Thoracic aorta (tissue), 2 donors: Measurements from ENCODE around the gene FOXL1. TPM values are rescaled to one million over a fixed set of nuclear protein-coding genes. Genes with fewer than 3 reads are reported as not detected.

Experiments used
- ATAC-seq: fragments of 150-250 bp; one replicate; pipeline ENCODE4 v1.8.0; 2017; ENCODE audit warnings: low read depth; ENCODE audit not compliant: insufficient number of reproducible peaks, low FRiP score
- DNase-seq: peaks from one replicate; pipeline ENCODE4 v3.0.0-alpha.2; 2020; ENCODE audit warnings: low spot score
- H3K27ac ChIP-seq, 2 donors: fragments of 200-600 bp; sonication (generic); 1 replicate in 1 of 2; 2 replicates in 1 of 2; pipeline ENCODE4 v1.5.1; 2016; ENCODE audit warnings: mild to moderate bottlenecking in 2 of 2, moderate library complexity in 2 of 2
- H3K27me3 ChIP-seq: fragments of 200-600 bp; sonication (generic); replicated peaks from 2 replicates; pipeline ENCODE4 v1.6.0; 2016; ENCODE audit warnings: mild to moderate bottlenecking; ENCODE audit not compliant: insufficient read depth
- H3K36me3 ChIP-seq: fragments of 200-600 bp; sonication (generic); one replicate; pipeline ENCODE4 v1.5.1; 2016
- H3K4me1 ChIP-seq, 2 donors: fragments of 200-600 bp; sonication (generic); 1 replicate in 1 of 2; 2 replicates in 1 of 2; pipeline versions ENCODE4 v1.5.1 to v1.6.0; 2016; ENCODE audit warnings: low read depth in 2 of 2, mild to moderate bottlenecking in 1 of 2; ENCODE audit not compliant: control insufficient read depth in 1 of 2
- H3K4me3 ChIP-seq: fragments of 200-600 bp; sonication (generic); 2 replicates; pipeline ENCODE4 v1.5.1; 2016; ENCODE audit warnings: mild to moderate bottlenecking
- H3K9me3 ChIP-seq: fragments of 200-600 bp; sonication (generic); 2 replicates; pipeline ENCODE4 v1.5.1; 2016
- CTCF ChIP-seq: fragments of 200-600 bp; sonication (generic); IDR thresholded peaks from one replicate; pipeline ENCODE4 v1.5.1; 2019; ENCODE audit warnings: antibody characterized with exemption
- total RNA-seq, 2 donors: library from RNA; depleted of rRNA; stranded (reverse); fragments of >200 nt; gene quantifications; one replicate each; pipeline versions ENCODE4 v1.1.0 to v1.2.3, GENCODE V29; 2016

The FOXL1 gene
- total RNA-seq, 2 donors from 2014 or later, result 52.1 to 52.8 TPM

GRCh38 chr16:86531641-86532525 lies 46.5 kb upstream of the FOXL1 start:
- ATAC-seq (no peak), DNase-seq (no peak)
- Histone ChIP-seq H3K36me3 (peaks cover 20% of the 10 kb centered on the region), H3K9me3 (no peaks in the 10 kb centered on the region), H3K27me3 (no peaks in the 10 kb centered on the region), H3K4me1 (no peaks in the 10 kb centered on the region), H3K27ac (no peak overlapping the region), H3K4me3 (no peak overlapping the region)
- TF ChIP-seq CTCF, result no peak

- Histone ChIP-seq H3K27ac (no peak overlapping the region), H3K9me3 (no peaks in the 10 kb centered on the region), H3K4me1 (no peaks in the 10 kb centered on the region), H3K36me3 (peaks cover 23% of the 10 kb centered on the region), H3K4me3 (no peak overlapping the region), H3K27me3 (no peaks in the 10 kb centered on the region)
- no peak for ATAC-seq
- no peak for TF ChIP-seq CTCF
- DNase-seq, result no peak
Measured at GRCh38 chr16:86532526-86532815, 45.9 kb upstream of the FOXL1 start.

GRCh38 chr16:86533076-86533475 lies 45.3 kb upstream of the FOXL1 start:
- no peaks in the 10 kb centered on the region for H3K4me1 ChIP-seq
- no peaks in the 10 kb centered on the region for H3K9me3 ChIP-seq
- no peaks in the 10 kb centered on the region for H3K27me3 ChIP-seq
- ATAC-seq, result no peak
- no peak overlapping the region for H3K27ac ChIP-seq
- DNase-seq, result no peak
- H3K36me3 ChIP-seq, result peaks cover 29% of the 10 kb centered on the region
- no peak for TF ChIP-seq CTCF
- H3K4me3 ChIP-seq, result no peak overlapping the region

- no peak for TF ChIP-seq CTCF
- ATAC-seq (no peak), DNase-seq (no peak)
- Histone ChIP-seq H3K27me3 (no peaks in the 10 kb centered on the region), H3K9me3 (no peaks in the 10 kb centered on the region), H3K4me3 (no peak overlapping the region), H3K27ac (no peak overlapping the region), H3K36me3 (peaks cover 31% of the 10 kb centered on the region), H3K4me1 (no peaks in the 10 kb centered on the region)
Measured at GRCh38 chr16:86533767-86534351, 44.5 kb upstream of the FOXL1 start.

- Histone ChIP-seq H3K9me3 (no peaks in the 10 kb centered on the region), H3K27ac (no peak overlapping the region), H3K36me3 (peaks cover 39% of the 10 kb centered on the region), H3K4me1 (no peaks in the 10 kb centered on the region), H3K27me3 (no peaks in the 10 kb centered on the region), H3K4me3 (no peak overlapping the region)
- no peak for TF ChIP-seq CTCF
- ATAC-seq, result no peak
- no peak for DNase-seq
Measured at GRCh38 chr16:86534779-86535615, 43.4 kb upstream of the FOXL1 start.
